Fibroblast of the aortic adventitia (primary cell): Measurements from ENCODE around the gene TENT5C. TPM values are rescaled to one million over a fixed set of nuclear protein-coding genes. Genes with fewer than 3 reads are reported as not detected.

Source experiments
- DNase-seq: peaks from one replicate; pipeline ENCODE4 v3.0.0-alpha.2; 2010; ENCODE audit warnings: low read depth
- H3K4me3 ChIP-seq: 2 replicates; pipeline ENCODE4 v1.5.1; 2011; ENCODE audit warnings: low read depth, mild to moderate bottlenecking, control low read depth, low read length, moderate library complexity
- CTCF ChIP-seq: IDR thresholded peaks from 2 replicates; pipeline ENCODE4 v1.5.1; 2011; ENCODE audit warnings: mild to moderate bottlenecking, low read length, control low read depth, inconsistent platforms; ENCODE audit not compliant: insufficient read depth
- total RNA-seq: library from RNA; depleted of rRNA; stranded (reverse); fragments of >200 nt; gene quantifications from 2 replicates; pipeline ENCODE4 v1.2.3, GENCODE V29; 2012; ENCODE audit warnings: low replicate concordance

Gene TENT5C
- total RNA-seq, 1 donor, result 0.45 TPM

DNA sequence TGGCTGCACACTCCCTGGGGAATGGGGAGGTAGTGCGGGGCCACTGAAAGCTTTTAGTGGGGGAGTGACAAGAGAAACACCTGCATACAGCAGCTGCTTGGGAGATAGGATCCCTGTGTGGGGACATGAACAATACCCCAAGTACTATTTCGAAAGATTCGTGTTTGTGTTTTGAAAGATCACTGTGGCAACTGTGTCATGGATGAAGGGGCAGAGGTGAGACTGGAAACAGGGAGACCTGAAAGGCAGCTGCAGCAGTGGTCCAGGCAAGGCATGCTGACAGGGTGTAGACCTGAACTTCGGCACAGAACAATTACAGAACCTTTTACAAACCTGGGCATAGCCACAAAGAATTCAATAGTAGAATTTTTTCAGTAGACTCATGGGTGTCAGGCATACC lies 32.9 kb downstream of the TENT5C start:
- no peak for DNase-seq
- TF ChIP-seq CTCF, result no peak
- no peak overlapping the region for H3K4me3 ChIP-seq

DNA sequence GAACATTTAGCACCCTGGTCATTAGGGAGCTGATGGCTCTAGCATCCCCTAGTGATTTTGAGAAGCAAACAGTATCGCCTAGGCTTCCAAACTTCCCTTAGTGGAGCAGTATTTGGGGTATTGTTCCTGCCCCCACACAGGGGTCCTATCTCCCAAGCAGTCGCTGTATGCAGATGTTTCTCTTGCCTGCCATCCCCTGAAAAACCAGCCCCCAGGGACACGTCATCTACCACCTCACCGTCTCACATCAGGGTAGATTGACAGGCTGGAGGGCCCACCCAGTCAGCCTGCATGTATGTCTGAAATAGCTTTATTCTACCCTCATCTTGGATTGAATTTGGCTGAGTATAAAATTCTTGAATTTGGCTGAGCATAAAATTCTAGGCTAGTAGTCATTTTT lies 33.9 kb downstream of the TENT5C start:
- no peak for DNase-seq
- no peak for TF ChIP-seq CTCF
- no peak overlapping the region for H3K4me3 ChIP-seq

DNA sequence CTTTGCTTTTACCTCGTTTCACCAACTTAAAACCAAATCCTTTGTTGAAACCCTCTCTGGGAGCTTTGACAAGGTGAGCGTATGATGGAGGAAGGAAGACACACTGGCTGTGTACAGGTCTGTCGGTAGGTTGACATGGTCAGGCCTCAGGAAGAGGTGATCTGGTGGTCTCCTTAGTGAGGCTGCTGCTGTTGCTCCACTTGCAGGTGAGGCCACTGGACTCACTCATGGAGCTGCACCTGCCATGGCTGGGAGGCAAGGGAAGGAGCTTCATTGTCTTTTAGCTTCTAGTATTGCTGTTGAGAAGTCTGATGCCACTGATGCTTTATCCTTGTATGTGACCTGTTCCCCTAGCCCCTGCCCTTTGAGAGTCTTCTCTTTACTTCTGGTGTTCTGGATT lies 35.7 kb downstream of the TENT5C start:
- DNase-seq, result no peak
- TF ChIP-seq CTCF, result no peak
- H3K4me3 ChIP-seq, result no peak overlapping the region

GRCh38 chr1:117642963-117643362 lies 37.1 kb downstream of the TENT5C start:
- TF ChIP-seq CTCF, result no peak
- no peak overlapping the region for H3K4me3 ChIP-seq
- no peak for DNase-seq

DNA sequence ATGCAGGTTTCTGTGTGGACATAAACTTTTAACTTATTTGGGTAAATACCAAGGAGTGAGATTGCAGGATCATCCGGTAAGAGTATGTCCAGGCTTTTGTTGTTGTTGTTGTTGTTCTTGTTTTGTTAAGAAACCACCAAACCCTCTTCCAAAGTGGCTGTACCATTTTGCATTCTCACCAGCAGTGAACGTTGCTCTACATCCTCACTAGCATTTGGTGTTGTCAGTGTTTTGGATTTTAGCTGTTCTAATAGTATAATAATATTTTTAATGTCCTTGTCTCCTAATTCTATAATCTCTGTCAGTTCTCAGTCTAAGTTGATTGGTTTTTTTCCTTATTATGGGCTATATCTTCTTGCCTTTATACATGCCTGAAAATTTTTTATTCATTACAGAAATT lies 37.8 kb downstream of the TENT5C start:
- DNase-seq, result no peak
- no peak for TF ChIP-seq CTCF
- no peak overlapping the region for H3K4me3 ChIP-seq

- DNase-seq, result no peak
- TF ChIP-seq CTCF, result no peak
- no peak overlapping the region for H3K4me3 ChIP-seq
These were observed 39.0 kb downstream of the TENT5C start for GRCh38 chr1:117644696-117645311.

GRCh38 chr1:117645343-117645742 lies 39.5 kb downstream of the TENT5C start:
- no peak for TF ChIP-seq CTCF
- DNase-seq, result no peak
- H3K4me3 ChIP-seq, result no peak overlapping the region
